ENCODE measurements around the gene OBSCN. TPM values are rescaled to one million over a fixed set of nuclear protein-coding genes. Genes with fewer than 3 reads are reported as not detected.

OBSCN gene
- total RNA-seq, 1 donor from 2014 or later: 59.5 TPM

- no peak for DNase-seq (ENCODE audit: low read depth)
These were observed 186.9 kb downstream of the OBSCN start for GRCh38 chr1:228394571-228395394.

DNA sequence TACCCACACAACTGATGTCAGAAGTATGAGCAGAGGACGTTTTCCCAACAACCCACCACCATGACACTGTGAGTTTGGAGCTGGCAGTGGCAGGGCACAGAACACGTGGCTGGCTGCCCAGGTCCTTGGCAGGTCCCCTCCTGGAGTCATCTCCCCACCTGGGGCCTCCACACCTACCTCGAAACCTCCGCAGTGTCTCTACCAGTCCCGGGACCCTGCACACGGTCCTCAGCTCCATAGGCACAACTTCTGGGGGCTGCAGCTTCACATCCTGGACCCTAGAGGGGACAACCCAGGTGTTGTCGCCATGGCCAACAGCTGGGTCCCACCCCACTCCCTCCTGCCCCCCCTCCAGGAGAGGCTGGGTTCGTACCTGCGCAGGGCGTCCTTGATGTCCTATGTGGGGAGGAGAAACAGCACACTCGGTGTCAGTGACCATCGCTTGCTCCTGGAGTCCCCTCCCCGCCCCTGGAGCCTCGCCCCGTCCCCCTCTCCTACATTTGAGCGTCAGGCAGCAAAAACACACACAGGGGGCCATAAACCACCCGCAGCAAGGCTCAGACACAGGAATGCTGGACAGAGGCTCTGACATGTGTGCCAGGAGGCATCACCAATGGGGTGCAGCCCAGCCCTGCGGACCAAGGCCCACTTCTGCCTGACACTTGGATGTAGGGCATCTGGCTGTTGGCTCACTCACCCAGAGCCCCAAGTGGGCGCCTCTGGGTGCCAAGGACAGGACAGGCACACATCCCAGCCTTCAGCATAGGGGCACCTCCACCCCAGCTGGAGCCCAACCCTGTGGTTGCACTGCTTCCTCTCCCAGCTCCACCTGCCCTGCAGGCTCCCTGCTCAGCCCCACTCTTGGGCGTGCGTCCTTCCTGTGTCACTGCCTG, 189.2 kb downstream of the OBSCN start:
- DNase-seq (ENCODE audit: low read depth): no peak

GRCh38 chr1:228397966-228398365, 190.1 kb downstream of the OBSCN start:
- DNase-seq (ENCODE audit: low read depth): no peak

GRCh38 chr1:228398741-228399461, 191.1 kb downstream of the OBSCN start:
- no peak for DNase-seq (ENCODE audit: low read depth)

- DNase-seq (ENCODE audit: low read depth): no peak
These were observed 191.8 kb downstream of the OBSCN start for GRCh38 chr1:228399531-228400236.

GRCh38 chr1:228400237-228400651, 192.4 kb downstream of the OBSCN start:
- no peak for DNase-seq (ENCODE audit: low read depth)

DNA sequence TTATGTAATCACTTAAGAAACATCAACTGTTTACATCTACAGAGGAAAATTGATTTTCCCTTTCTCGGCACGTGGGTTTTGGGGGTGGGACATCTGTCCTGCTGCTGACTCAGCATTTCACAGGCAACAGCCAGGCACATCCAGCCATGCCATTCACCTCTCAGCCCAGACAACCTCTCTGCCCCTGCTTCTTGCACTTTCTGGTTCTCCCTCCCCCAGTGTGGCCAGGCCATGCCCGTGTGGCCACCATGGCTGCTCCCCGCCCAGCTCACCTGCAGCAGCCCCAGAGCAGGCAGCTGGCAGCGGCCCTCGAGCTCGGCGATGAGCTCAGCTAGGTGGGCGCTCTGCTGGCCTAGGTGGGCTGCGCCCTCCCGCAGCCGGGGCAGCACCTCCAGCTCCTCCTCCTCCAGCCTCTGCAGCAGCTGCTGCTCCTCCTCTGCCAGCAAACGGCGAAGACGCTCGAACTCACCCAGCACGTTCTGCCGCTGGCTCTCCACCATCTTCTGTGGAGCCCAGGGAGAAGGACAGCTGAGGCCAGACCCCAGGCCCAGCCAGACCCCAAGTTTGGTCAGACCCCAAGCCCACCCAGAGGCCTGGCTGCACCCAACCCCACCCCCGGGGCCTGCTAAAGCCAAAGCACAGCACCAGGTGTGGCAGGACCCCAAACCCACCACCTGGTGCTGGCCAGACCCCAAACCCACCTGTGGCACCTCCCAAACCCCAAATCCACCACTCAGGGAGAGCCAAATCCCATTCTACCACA, 193.0 kb downstream of the OBSCN start:
- no peak for DNase-seq (ENCODE audit: low read depth)

DNA sequence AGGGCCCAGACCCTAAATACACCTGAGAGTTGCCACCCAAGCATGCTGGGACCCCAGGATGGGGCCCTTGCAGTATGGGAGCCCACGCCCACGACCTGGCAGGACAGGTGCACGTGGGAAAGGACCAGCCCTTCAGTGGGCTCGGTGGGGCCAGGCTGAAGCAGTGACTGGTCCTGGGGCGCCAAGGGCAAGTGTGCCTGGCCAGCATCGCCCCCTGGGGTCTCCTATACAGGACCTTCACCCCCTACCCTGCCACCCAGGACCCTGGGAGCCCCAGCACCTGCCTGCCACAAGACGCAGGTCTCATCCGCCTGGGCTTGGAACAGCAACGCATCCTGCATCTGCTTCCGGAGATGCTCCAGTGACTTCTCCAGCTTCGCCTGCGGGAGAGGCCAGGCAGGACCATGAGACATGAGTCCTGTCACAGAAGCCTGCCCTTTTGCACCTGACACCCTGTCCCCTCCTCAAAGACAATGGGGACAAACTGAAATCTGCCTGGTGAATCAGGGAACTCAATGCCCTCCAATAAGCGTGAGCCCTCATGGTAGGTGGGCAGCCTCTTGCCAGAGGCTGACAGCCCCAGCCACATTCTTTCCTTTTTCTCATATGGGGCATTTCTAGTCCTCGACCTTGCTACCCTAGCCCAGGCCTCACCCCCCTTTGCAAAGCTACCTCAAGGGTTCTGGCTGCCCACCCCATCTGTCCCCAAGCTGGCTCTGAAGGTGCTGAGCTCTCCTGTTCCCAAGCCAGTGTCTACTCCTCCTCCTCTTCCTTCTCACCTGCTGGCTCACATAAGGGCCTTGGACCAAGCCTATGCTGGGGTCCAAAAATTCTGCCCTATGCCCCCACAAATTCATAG, 194.2 kb downstream of the OBSCN start:
- no peak for DNase-seq (ENCODE audit: low read depth)

DNA sequence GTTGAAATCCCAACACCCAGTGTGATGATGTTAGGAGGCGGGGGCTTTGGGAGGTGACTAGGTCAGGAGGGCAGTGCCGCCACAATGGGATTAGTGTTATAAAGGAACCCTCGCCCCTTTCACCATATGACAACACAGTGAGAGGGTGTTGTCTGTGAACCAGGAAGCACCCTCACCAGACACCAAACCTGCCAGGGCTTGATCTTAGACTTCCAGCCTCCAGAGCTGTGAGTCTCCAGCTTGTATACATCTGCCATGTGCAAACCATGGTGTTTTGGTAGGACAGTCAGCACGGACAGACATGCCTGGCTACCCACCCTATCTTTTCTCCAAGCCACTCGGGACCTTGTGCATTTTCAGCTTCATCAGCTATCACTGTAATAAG, 194.8 kb downstream of the OBSCN start:
- no peak for DNase-seq (ENCODE audit: low read depth)

- DNase-seq (ENCODE audit: low read depth): no peak
These were observed 195.4 kb downstream of the OBSCN start for GRCh38 chr1:228403231-228403631.

DNA sequence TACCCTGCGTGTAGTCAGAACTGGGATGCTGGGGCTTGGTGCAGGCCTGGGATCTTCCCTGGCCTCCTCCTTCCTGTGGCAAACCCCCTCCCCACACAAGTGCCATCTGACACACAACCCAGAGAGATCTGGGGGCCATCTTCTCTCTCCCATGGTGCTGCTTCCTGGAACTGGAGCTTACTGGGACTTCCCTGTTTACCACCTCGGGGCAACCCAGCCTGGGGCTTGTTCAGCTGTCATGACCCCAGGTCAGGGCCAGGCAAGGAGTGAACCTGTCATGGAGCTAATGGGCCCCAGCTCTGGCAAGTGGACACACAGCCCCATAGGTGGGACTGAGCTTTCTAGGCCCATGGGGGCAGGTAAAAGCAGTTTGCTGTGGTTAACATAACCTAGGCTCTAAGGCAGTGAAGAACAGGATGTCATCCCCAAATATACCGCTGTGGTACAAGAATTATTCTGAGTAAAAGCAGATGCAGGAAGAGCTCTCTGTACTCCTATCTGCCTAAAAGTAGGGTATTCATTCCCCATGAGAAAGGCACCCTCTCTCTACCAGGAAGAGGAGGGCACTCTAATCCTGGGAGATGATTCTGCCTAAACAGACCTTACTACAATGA, 196.4 kb downstream of the OBSCN start:
- no peak for DNase-seq (ENCODE audit: low read depth)

DNA sequence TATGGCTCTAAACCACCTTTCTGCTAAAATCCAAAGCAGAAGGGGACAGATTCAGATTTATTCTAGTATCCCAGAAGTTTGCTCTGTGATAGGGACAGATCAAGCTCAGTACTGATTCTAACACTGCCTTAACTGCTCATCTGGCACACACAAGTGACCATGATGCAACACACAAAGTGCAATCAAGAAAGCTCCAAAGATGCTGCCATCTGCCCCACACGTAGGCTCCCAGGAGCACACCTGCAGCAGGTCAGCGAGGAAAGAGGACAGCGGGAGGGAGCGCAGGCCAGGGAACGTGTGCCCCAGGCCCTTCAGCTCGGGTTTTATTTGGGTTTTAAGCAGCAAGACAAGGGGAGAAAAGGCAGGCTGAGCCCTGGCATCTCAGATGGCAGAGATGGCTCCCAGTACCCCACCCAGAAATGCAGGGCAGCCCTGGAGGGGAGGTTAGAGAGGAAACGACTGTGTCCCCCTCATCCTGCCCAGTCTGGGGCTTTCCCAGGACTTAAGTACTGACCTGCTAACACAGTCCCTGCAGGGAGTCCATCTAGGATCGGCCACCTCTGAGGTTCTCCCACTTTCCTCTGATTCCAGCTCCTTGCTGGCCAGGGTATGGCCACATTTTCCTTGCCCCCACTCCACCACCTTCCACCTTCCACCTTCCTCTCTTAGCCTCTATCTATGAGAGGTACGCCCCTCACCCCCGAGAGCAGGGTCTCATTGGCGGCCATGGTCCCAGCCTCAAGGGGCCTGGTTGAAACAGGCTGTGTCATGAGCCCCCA, 197.5 kb downstream of the OBSCN start:
- no peak for DNase-seq (ENCODE audit: low read depth)

DNA sequence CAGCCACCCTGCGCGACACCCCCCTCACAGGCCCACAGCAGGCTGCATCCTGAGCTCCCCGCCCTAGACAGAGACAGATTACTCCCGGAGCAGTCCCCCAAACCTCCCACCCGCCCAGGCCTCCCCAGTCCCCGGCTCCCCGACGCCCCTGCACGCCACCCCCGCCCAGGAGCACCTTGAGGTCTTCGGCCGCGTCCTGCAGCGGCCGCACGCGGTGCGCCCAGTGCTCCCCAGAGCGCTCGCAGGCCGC, 198.1 kb downstream of the OBSCN start:
- no peak for DNase-seq (ENCODE audit: low read depth)

DNA sequence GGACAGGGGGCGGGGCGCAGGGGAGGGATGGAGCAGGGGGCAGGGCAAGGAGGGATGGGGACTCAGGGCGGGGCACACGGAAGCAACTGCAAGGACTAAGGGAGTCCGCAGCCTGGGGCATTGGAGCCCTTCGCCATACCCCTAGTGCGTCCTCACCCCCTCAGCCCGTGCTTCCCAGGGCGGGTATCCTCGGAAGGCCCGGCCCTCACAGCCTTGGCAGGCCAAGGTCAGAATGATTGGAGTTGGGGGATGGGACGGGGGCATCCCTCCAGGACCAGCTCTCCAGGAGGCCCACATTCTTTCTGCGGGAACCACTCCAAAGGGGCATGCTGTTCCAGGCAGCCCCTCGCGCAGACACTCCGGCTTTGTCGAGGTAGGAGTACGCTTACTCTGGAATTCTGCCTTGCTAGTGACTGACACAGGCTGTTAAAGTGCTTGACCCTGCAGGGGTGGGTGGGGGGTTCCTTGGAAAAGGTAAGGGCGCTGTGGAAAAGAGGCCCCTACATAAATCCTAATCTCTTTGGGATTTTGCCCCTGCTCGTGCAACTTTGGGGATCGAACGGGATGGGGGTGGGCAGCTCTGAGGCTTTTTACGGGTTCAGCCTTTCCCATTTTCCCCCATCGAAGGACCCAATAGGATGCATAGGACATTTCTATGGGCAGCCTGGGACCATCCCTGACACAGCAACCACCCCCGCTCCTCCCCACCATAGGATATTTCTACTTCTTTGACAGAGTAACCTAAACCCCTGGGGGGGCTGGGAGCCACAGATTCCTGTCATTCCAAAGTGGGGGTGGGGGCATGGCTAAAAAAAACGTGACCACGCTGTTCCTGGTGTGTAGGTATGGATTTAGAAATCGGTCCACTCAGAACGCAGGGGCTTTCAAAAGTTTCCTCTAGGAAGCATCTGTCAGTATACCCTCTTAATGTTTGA, 199.5 kb downstream of the OBSCN start:
- no peak for DNase-seq (ENCODE audit: low read depth)

DNA sequence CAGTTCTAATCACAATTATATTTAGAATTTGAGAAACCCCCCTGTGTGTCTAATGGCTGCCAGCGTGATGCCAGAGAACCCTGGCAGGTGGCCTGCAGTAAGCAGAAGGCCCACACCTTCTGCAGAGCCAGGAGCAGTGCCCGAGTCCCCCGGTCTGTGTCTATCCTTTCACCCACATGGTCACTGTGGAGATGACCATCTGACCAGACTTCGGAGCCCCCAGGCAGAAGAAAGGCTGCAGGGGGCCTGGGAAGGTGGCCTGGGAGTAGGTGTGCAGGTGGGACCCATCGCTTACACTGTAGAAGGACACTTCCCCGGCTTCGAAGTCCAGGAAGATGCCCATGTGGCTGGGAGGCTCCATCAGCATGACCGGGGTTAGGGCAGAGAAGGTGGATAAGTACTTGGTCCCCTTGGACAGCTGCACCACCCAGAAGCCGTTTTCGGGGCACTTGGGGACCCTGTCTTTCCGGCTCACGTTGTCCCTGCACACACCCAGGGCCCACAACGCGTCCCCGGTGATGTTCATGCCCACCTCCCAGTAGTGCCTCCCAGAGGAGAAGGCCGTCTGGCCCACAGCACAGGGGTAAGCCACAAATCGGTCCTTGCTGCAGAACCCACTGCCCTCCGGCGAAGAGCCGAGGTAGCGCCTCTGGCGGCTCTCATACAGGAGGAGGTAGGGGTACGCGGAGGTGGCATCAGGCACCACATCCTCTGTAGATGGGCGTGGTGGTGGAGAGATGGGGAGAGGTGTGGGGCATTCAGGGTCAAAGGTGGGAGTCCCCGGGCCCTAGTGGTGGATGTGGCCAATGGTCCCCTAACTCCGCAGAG, 200.4 kb downstream of the OBSCN start:
- DNase-seq (ENCODE audit: low read depth): no peak

All from myocyte (in vitro differentiated cells).